ENCODE data around the gene CLNK.

Gene CLNK

GRCh38 chr4:10495651-10496050 is 188.9 kb downstream of the CLNK start:
- no peak for DNase-seq

GRCh38 chr4:10492464-10492863 is 192.1 kb downstream of the CLNK start:
- DNase-seq = no peak

- DNase-seq = no peak
Measured at GRCh38 chr4:10491401-10491800, 193.2 kb downstream of the CLNK start.

GRCh38 chr4:10490996-10491395 is 193.6 kb downstream of the CLNK start:
- DNase-seq = no peak

- DNase-seq = no peak
Measured at GRCh38 chr4:10482913-10483312, 201.7 kb downstream of the CLNK start.

- DNase-seq = no peak
Measured at GRCh38 chr4:10480616-10481015, 204.0 kb downstream of the CLNK start.

GRCh38 chr4:10478621-10479020 is 205.9 kb downstream of the CLNK start:
- DNase-seq = no peak

GRCh38 chr4:10470505-10470904 is 214.1 kb downstream of the CLNK start:
- no peak for DNase-seq

GRCh38 chr4:10466161-10466560 is 218.4 kb downstream of the CLNK start:
- no peak for DNase-seq

- DNase-seq = no peak
Measured at GRCh38 chr4:10462876-10463275, 221.7 kb downstream of the CLNK start.

- no peak for DNase-seq
Measured at GRCh38 chr4:10461850-10462400, 222.6 kb downstream of the CLNK start.

- peak; percentile 79 for DNase-seq
Measured at GRCh38 chr4:10461091-10461849, 223.3 kb downstream of the CLNK start.

GRCh38 chr4:10460313-10461047 is 224.1 kb downstream of the CLNK start:
- peak; percentile 87 for DNase-seq

GRCh38 chr4:10459305-10459704 is 225.3 kb downstream of the CLNK start:
- DNase-seq = no peak

- DNase-seq = no peak
Measured at GRCh38 chr4:10458177-10458576, 226.4 kb downstream of the CLNK start.

- peak; percentile 76 for DNase-seq
Measured at GRCh38 chr4:10457255-10457801, 227.2 kb downstream of the CLNK start, which contains the start of gene ZNF518B. Gene ZNF518B (minus strand): TSS chr4:10457426. CDS start chr4:10446328, 11,098 bp downstream.

GRCh38 chr4:10456595-10457254 is 227.8 kb downstream of the CLNK start:
- DNase-seq = peak; percentile 61

- no peak for DNase-seq
Measured at GRCh38 chr4:10456260-10456594, 228.3 kb downstream of the CLNK start.

GRCh38 chr4:10455133-10455532 is 229.4 kb downstream of the CLNK start:
- no peak for DNase-seq

GRCh38 chr4:10454726-10455125 is 229.8 kb downstream of the CLNK start:
- DNase-seq = no peak

- DNase-seq = no peak
Measured at GRCh38 chr4:10454121-10454520, 230.4 kb downstream of the CLNK start.

GRCh38 chr4:10448991-10449390 is 235.6 kb downstream of the CLNK start:
- no peak for DNase-seq

GRCh38 chr4:10442976-10443375 is 241.6 kb downstream of the CLNK start:
- no peak for DNase-seq
